BJ (cell line): ENCODE measurements around the gene VPS52. TPM values are rescaled to one million over a fixed set of nuclear protein-coding genes. Genes with fewer than 3 reads are reported as not detected.

Experiments used
- CTCF ChIA-PET: fragments of 350-600 bp; formaldehyde crosslinking; extraction: SDS; loops from one replicate; lab custom pipeline; 2021; ENCODE audit warnings: antibody characterized with exemption, inconsistent platforms; lab: Yijun Ruan, JAX
- POLR2A ChIA-PET: fragments of 300-600 bp; sonication (Branson Sonifier 250); formaldehyde crosslinking; extraction: SDS; loops from one replicate; lab custom pipeline; 2021; ENCODE audit warnings: antibody characterized with exemption; lab: Charles Lee
- DNase-seq: peaks from one replicate; pipeline ENCODE4 v3.0.0-alpha.2; 2011; ENCODE audit warnings: low read depth
- H3K27me3 ChIP-seq: 2 replicates; pipeline ENCODE4 v1.6.0; 2011; ENCODE audit warnings: low read length; ENCODE audit not compliant: control insufficient read depth, insufficient read depth
- H3K36me3 ChIP-seq: 2 replicates; pipeline ENCODE4 v1.5.1; 2011; ENCODE audit warnings: low read length; ENCODE audit not compliant: control insufficient read depth, insufficient read depth
- H3K4me3 ChIP-seq: 2 replicates; pipeline ENCODE4 v1.5.1; 2011; ENCODE audit warnings: low read depth, mild to moderate bottlenecking, control low read depth, low read length
- polyA plus RNA-seq: library from polyadenylated mRNA; depleted of rRNA; stranded (reverse); fragments of >200 nt; gene quantifications from 2 replicates; pipeline ENCODE4 v1.2.3, GENCODE V29; 2011
- TF ChIP-seq, protein P1 (sequence below): IDR thresholded peaks from 2 replicates; pipeline ENCODE4 v1.5.1; 2011; ENCODE audit warnings: low read depth, mild to moderate bottlenecking, control low read depth, inconsistent platforms, low read length, moderate library complexity; ENCODE audit not compliant: insufficient read depth

VPS52 gene
- polyA plus RNA-seq, 1 experiment, result 89.8 TPM

DNA sequence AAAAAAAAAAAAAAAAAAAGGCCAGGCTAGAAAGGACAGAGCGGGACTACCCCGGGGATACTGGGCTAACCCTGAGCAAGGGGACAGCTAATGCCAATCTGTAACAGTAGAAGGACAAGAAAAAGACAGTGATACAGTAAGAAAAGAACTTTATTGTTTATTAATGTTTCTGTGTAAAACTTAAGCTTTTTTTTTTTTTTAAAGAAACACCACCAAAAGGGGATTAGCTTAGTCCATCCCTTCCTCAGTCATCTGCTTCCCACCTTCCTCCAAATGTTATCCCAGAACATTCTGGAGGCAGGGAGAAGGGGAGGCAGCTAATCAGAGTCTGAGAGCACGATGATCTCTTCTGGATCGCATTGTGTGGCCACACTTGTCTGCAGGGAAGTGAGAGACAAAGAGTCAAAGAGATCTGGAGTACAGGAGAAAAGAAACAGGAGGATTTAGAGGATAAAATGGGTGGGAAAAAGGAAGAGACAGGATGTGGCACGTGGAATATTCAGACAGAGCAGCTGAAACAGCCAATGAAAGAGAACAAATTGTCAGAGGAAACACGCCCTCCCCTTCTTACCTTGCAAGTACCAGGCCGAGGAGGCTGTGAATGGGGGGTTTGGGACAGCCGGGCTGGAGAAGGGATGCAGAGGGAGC, 46.9 kb upstream of the VPS52 start:
- CTCF ChIA-PET, result interaction anchor here (1.2 to 1.6 kb wide), 3 partner anchors 18 to 41 kb away, joined by 3 to 6 read pairs (median 4); partner anchors contain the start of genes B3GALT4 and RGL2
- DNase-seq, result no peak
- POLR2A ChIA-PET, result no interaction called here

DNA sequence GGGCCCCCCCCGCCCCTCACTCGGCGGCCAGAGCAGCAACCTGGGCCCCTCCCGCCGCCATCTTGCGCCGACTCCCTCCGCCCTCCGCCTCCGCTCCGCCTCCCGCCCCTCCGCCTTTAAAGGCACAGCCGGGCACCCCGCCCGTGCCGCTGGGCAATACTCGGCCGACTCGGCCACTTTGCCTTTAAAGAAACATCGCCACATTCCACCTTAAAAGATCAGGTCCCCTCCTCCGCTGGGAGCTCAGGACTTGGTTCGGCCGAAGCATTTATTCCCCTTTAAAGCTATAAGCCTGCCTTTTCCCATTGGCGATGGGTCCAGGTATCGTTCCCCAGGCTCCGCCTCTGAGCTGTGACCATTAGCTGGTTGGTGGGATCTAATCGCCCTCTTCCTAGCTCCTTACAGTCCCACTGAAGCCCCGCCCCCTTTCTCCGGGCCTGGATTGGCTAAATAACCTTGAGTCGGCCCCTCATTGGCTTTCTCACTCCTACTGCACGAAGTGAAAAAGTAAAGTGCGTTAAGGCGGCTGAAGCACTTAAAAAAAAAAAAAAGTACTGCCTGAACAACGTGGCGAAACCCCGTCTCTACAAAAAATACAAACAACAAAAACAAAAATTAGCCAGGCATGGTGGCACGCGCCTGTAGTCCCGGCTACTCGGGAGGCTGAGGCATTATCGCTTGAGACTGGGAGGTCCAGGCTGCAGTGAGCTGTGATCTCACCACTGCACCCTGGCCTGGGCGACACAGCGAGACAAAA, 46.2 kb upstream of the VPS52 start, which contains the start of gene ZBTB22:
TSS of gene ZBTB22 (minus strand) at position 76 of the 757 bp plus-strand sequence. CDS start 828 bp downstream, outside the sequence.
- ChIA-PET POLR2A (no interaction called here), CTCF (interaction anchor here (1.2 to 1.6 kb wide), 3 partner anchors 17 to 41 kb away, joined by 3 to 6 read pairs (median 4); partner anchors contain the start of genes B3GALT4 and RGL2)
- peak; percentile 96 for DNase-seq
- H3K4me3 ChIP-seq, result peak within 1 kb of the TSS; percentile 35
- H3K36me3 ChIP-seq, result peaks cover 21% of the 10 kb centered on the region
- no peaks in the 10 kb centered on the region for H3K27me3 ChIP-seq
- TF ChIP-seq, protein P1, sequence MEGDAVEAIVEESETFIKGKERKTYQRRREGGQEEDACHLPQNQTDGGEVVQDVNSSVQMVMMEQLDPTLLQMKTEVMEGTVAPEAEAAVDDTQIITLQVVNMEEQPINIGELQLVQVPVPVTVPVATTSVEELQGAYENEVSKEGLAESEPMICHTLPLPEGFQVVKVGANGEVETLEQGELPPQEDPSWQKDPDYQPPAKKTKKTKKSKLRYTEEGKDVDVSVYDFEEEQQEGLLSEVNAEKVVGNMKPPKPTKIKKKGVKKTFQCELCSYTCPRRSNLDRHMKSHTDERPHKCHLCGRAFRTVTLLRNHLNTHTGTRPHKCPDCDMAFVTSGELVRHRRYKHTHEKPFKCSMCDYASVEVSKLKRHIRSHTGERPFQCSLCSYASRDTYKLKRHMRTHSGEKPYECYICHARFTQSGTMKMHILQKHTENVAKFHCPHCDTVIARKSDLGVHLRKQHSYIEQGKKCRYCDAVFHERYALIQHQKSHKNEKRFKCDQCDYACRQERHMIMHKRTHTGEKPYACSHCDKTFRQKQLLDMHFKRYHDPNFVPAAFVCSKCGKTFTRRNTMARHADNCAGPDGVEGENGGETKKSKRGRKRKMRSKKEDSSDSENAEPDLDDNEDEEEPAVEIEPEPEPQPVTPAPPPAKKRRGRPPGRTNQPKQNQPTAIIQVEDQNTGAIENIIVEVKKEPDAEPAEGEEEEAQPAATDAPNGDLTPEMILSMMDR, result no peak

More for the DNA sequence above, 46.9 kb upstream of the VPS52 start:
- TF ChIP-seq, protein P1, result no peak
- Histone ChIP-seq H3K4me3 (peak overlapping the region; percentile 8; the same call in 1 of the 2 replicates), H3K36me3 (peaks cover 21% of the 10 kb centered on the region), H3K27me3 (no peaks in the 10 kb centered on the region)

DNA sequence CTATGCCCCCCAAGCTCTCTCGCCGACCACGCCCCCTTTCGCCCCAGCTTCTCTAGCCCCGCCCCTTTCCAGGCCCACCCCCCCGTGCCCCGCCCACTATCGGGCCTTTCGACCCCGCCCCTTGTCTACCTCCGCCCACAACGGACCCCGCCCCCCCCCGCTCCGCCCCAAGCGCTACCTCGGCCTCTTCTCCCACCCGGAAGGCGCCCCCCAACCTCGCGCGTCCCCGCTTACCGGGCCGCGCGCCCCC, 45.7 kb upstream of the VPS52 start:
- Histone ChIP-seq H3K4me3 (peak overlapping the region; percentile 35), H3K36me3 (peaks cover 21% of the 10 kb centered on the region), H3K27me3 (no peaks in the 10 kb centered on the region)
- POLR2A ChIA-PET, result interaction anchor here (0.6 kb wide), 1 partner anchor 35 kb away, joined by 5 read pairs; no protein-coding TSS in a partner anchor
- CTCF ChIA-PET, result interaction anchor here (1.3 to 1.6 kb wide), 2 partner anchors 17 to 40 kb away, joined by 3 to 4 read pairs; partner anchors contain the start of gene B3GALT4
- TF ChIP-seq, protein P1, result no peak
- no peak for DNase-seq

DNA sequence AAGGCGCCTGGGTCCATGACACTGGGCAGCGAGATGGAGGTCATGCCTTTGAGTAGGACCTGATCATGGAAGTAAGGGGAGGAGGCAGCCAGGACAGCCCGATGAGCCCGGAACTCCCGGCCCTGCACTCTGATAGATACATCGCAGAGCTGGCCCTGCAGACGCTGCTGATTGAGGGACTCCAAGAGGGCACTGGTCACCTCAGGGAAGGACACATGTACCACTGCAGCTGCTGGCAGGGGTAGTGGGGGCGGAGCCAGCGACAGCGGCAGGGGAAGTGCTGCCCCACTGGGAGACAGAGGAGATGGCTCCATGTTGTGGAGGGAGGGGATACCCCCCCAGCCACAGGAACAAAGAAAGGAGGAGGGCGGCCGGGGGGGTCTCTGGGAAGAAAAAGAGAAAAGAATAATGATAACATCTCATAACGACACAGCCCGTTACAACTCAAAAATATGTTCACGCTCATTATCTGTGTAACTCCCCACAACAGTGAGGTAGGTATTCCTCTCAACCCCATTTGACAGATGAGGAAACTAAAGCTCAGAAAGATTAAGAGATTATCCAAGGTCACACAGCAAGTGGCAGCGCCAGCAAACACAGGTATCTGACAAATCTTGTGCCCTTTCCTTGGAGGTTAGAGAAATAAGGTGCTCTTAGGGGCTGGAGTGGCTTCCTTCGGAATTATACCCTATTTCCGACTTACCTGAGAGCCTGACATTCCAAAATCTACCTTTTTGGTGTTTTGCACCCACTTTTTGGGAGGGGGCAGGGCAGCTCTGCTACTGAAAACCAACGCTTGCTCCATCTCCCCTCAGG, 45.1 kb upstream of the VPS52 start:
- TF ChIP-seq, protein P1, result no peak
- ChIA-PET CTCF (interaction anchor here (0.5 to 1.6 kb wide), 2 partner anchors 40 to 119 kb away, joined by 3 to 4 read pairs; partner anchors contain the start of gene B3GALT4), POLR2A (interaction anchor here (0.6 kb wide), 1 partner anchor 35 kb away, joined by 5 read pairs; no protein-coding TSS in a partner anchor)
- no peak for DNase-seq
- peak overlapping the region; percentile 35 for H3K4me3 ChIP-seq
- peaks cover 21% of the 10 kb centered on the region for H3K36me3 ChIP-seq
- H3K27me3 ChIP-seq, result no peaks in the 10 kb centered on the region
